Gastroesophageal sphincter (tissue), 3 donors: ENCODE results near the gene RNF150.
A peak's percentile ranks its signal among the peaks of the same experiment; 100 is the strongest.

ENCODE experiments used
- POLR2A ChIP-seq, 2 donors: fragments of 450-650 bp; IDR thresholded peaks; one replicate each; pipeline ENCODE4 v1.6.1; 2017; ENCODE audit warnings: antibody characterized with exemption in 2 of 2, mild to moderate bottlenecking in 2 of 2, moderate library complexity in 1 of 2
- POLR2AphosphoS5 ChIP-seq: sonication (generic); formaldehyde crosslinking; IDR thresholded peaks from one replicate; pipeline ENCODE4 v1.6.1; 2017; ENCODE audit warnings: antibody characterized with exemption
- TF ChIP-seq, protein P1 (sequence below), 4 experiments: fragments of 200-600 bp in 2 of 4; fragments of 450-650 bp in 2 of 4; sonication (generic) in 1 of 4; IDR thresholded peaks; one replicate each; pipeline ENCODE4 v1.5.1; 2017 to 2019; ENCODE audit warnings: antibody characterized with exemption in 4 of 4, mild to moderate bottlenecking in 2 of 4, moderate library complexity in 2 of 4

DNA sequence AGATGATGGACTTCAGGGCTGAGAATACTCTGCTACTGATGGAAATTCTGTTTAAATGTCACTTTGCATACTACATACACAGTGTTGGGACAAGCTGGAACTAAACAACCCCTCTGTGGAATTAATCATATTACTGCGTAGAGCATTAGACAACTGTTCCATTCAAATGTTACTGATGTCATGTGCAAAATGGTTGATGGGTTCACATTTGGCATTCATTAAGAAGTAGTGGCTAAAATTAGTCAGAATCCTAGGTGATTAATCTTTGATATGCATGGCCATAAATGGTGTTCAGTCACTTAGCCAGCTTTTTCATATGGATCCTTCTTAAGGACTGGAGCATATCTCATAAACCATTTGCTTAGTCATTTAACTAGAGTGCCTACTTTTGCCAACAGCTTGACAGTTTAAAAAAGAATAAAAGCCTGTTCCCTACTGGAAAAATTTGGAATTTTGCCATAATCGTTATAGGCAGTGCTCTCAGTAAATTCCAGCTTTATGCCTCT is 105.2 kb downstream of the RNF150 start:
- TF ChIP-seq POLR2A (IDR thresholded peaks at IDR 0.05): no peak
- TF ChIP-seq, protein P1, sequence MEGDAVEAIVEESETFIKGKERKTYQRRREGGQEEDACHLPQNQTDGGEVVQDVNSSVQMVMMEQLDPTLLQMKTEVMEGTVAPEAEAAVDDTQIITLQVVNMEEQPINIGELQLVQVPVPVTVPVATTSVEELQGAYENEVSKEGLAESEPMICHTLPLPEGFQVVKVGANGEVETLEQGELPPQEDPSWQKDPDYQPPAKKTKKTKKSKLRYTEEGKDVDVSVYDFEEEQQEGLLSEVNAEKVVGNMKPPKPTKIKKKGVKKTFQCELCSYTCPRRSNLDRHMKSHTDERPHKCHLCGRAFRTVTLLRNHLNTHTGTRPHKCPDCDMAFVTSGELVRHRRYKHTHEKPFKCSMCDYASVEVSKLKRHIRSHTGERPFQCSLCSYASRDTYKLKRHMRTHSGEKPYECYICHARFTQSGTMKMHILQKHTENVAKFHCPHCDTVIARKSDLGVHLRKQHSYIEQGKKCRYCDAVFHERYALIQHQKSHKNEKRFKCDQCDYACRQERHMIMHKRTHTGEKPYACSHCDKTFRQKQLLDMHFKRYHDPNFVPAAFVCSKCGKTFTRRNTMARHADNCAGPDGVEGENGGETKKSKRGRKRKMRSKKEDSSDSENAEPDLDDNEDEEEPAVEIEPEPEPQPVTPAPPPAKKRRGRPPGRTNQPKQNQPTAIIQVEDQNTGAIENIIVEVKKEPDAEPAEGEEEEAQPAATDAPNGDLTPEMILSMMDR (IDR thresholded peaks at IDR 0.05): no peak
- TF ChIP-seq POLR2AphosphoS5: peak; percentile 86
